Measurements from ENCODE around the gene PHOX2B. TPM values are rescaled to one million over a fixed set of nuclear protein-coding genes. Genes with fewer than 3 reads are reported as not detected.

Gene PHOX2B
- polyA plus RNA-seq, 2 donors, result not detected

DNA sequence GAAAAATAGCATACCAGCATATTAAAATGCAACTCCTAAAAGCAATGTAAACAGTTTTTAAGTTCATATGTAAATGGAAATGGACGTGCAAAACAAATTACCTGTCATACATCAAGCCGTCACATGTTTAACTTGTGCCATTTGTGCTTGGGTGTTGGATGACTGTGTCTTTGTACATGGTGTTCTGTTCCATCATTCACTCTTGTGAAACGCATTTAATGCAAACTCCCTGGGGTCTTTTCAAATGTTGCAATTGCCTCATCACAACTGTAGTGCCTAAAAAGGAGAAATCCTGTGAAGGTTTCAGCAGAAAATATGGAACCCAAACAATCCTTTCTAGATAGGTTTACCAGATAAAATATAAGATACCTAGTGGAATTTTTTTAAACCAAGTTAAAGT, 52.4 kb downstream of the PHOX2B start:
- Histone ChIP-seq H3K4me3 (ENCODE audit: low read depth in 1 of 2, low read length in 2 of 2) (no peak overlapping the region), H3K36me3 (ENCODE audit: control insufficient read depth in 2 of 2, insufficient read depth in 2 of 2, low read length in 1 of 2) (peaks cover 0 to 1% of the 10 kb centered on the region in 2 donors), H3K27ac (ENCODE audit: low read depth in 2 of 2, low read length in 1 of 2) (no peak overlapping the region), H3K9me3 (ENCODE audit: control insufficient read depth in 2 of 2, insufficient read depth in 1 of 2, low read depth in 1 of 2, low read length in 1 of 2) (no peaks in the 10 kb centered on the region), H3K4me1 (ENCODE audit: control insufficient read depth in 2 of 2, insufficient read depth in 2 of 2, low read length in 1 of 2) (no peaks in the 10 kb centered on the region), H3K27me3 (ENCODE audit: control insufficient read depth in 1 of 2, insufficient read depth in 2 of 2, low read length in 2 of 2) (no peaks in the 10 kb centered on the region)
- 85 to 91% methylated on average over 3 of the region's 3 CpGs for WGBS, 2 donors

Other genes with a start within 250 kb of the PHOX2B start
- gene LIMCH1, start 210.6 kb downstream of the PHOX2B start, polyA plus RNA-seq, result 1 to 10 TPM; 8.3 to 9.0 TPM
- 10 to 100 TPM; 10.9 to 21.0 TPM for gene TMEM33, start 186.7 kb upstream of the PHOX2B start, polyA plus RNA-seq
- under 1 TPM; 0.06 to 0.14 TPM for gene DCAF4L1, start 233.0 kb upstream of the PHOX2B start, polyA plus RNA-seq
- gene SLC30A9, start 241.8 kb upstream of the PHOX2B start, polyA plus RNA-seq, result 10 to 100 TPM; 10.5 to 16.0 TPM

All from esophagus (tissue), 2 donors.